OCI-LY1 (cell line): ENCODE data around the gene MIEN1.

ENCODE experiments used
- CTCF ChIP-seq: fragments of 200-600 bp; sonication (generic), shearing (Covaris generic); IDR thresholded peaks from 2 replicates; pipeline ENCODE4 v1.5.1; 2017; ENCODE audit warnings: mild to moderate bottlenecking, antibody characterized with exemption, low read length, moderate library complexity, mixed read lengths
- EZH2 ChIP-seq: fragments of 200-600 bp; sonication (generic), shearing (Covaris generic); IDR thresholded peaks from 2 replicates; pipeline ENCODE4 v1.8.0; 2017; ENCODE audit warnings: borderline replicate concordance, mixed run types, mild to moderate bottlenecking, antibody characterized with exemption, low read length, moderate library complexity, mixed read lengths

GRCh38 chr17:39772987-39773934, 42.9 kb upstream of the MIEN1 start:
- TF ChIP-seq CTCF: no peak
- TF ChIP-seq EZH2: no peak
